ENCODE data around the gene DIAPH2. TPM values are rescaled to one million over a fixed set of nuclear protein-coding genes. Genes with fewer than 3 reads are reported as not detected.

Gene DIAPH2
- total and polyA plus RNA-seq, 2 donors (not counting 1 experiment from before 2014, with no cell fraction given), result 16.8 to 18.5 TPM

- H3K4me2 ChIP-seq (ENCODE audit: extremely low read depth, insufficient read depth, low read length), result no peak overlapping the region
- no peaks in the 10 kb centered on the region for H3K79me2 ChIP-seq (ENCODE audit: control insufficient read depth, insufficient read depth, low read length)
- H3K27me3 ChIP-seq (ENCODE audit: control insufficient read depth, insufficient read depth, low read length), result no peaks in the 10 kb centered on the region
- H3K27ac ChIP-seq (ENCODE audit: insufficient read depth, low read length), result no peak overlapping the region
- no peaks in the 10 kb centered on the region for H3K4me1 ChIP-seq (ENCODE audit: control insufficient read depth, extremely low read depth, insufficient read depth, low read length)
- no peaks in the 10 kb centered on the region for H4K20me1 ChIP-seq (ENCODE audit: control insufficient read depth, extremely low read depth, insufficient read depth, low read length)
- H3K4me3 ChIP-seq (replicated peaks in 1 of 4; ENCODE audit: control extremely low read depth in 1 of 4, insufficient read depth in 1 of 4, low read depth in 3 of 4, low read length in 4 of 4), result no peak overlapping the region
- H3K9ac ChIP-seq (ENCODE audit: insufficient read depth, low read length), result no peak overlapping the region
- no peaks in the 10 kb centered on the region for H3K36me3 ChIP-seq (ENCODE audit: control insufficient read depth, insufficient read depth, low read length)
- TF ChIP-seq EZH2 (IDR thresholded peaks at IDR 0.05; ENCODE audit: low read length, missing control alignments), result no peak
- TF ChIP-seq CTCF (conservative IDR thresholded peaks at IDR 0.05 in 1 of 2, IDR thresholded peaks at IDR 0.05 in 1 of 2; ENCODE audit: low read depth in 1 of 2, low read length in 2 of 2), result no peak
- H2AFZ ChIP-seq (ENCODE audit: low read length), result no peak overlapping the region
- peak in 1 of 2 donors; percentile 3 for DNase-seq (ENCODE audit: low read depth in 2 of 2)
- H3K9me3 ChIP-seq (ENCODE audit: control insufficient read depth, insufficient read depth, low read depth, low read length), result no peaks in the 10 kb centered on the region
Observed at GRCh38 chrX:97065066-97065465, 380.4 kb downstream of the DIAPH2 start.

- Histone ChIP-seq H3K79me2 (ENCODE audit: control insufficient read depth, insufficient read depth, low read length) (no peaks in the 10 kb centered on the region), H3K36me3 (ENCODE audit: control insufficient read depth, insufficient read depth, low read length) (no peaks in the 10 kb centered on the region), H3K4me3 (replicated peaks in 1 of 4; ENCODE audit: control extremely low read depth in 1 of 4, insufficient read depth in 1 of 4, low read depth in 3 of 4, low read length in 4 of 4) (no peak overlapping the region), H3K9me3 (ENCODE audit: control insufficient read depth, insufficient read depth, low read depth, low read length) (no peaks in the 10 kb centered on the region), H3K27me3 (ENCODE audit: control insufficient read depth, insufficient read depth, low read length) (no peaks in the 10 kb centered on the region), H3K9ac (ENCODE audit: insufficient read depth, low read length) (no peak overlapping the region), H4K20me1 (ENCODE audit: control insufficient read depth, extremely low read depth, insufficient read depth, low read length) (no peaks in the 10 kb centered on the region), H3K27ac (ENCODE audit: insufficient read depth, low read length) (no peak overlapping the region), H2AFZ (ENCODE audit: low read length) (no peak overlapping the region), H3K4me1 (ENCODE audit: control insufficient read depth, extremely low read depth, insufficient read depth, low read length) (no peaks in the 10 kb centered on the region), H3K4me2 (ENCODE audit: extremely low read depth, insufficient read depth, low read length) (no peak overlapping the region)
- peak; percentile 1 to 26 for DNase-seq (ENCODE audit: low read depth in 2 of 2)
- no peak for TF ChIP-seq CTCF (conservative IDR thresholded peaks at IDR 0.05 in 1 of 2, IDR thresholded peaks at IDR 0.05 in 1 of 2; ENCODE audit: low read depth in 1 of 2, low read length in 2 of 2)
- TF ChIP-seq EZH2 (IDR thresholded peaks at IDR 0.05; ENCODE audit: low read length, missing control alignments), result no peak
Observed at GRCh38 chrX:97065973-97066372, 381.3 kb downstream of the DIAPH2 start.

GRCh38 chrX:97066381-97066780 is 381.7 kb downstream of the DIAPH2 start:
- no peaks in the 10 kb centered on the region for H3K9me3 ChIP-seq (ENCODE audit: control insufficient read depth, insufficient read depth, low read depth, low read length)
- H3K4me3 ChIP-seq (replicated peaks in 1 of 4; ENCODE audit: control extremely low read depth in 1 of 4, insufficient read depth in 1 of 4, low read depth in 3 of 4, low read length in 4 of 4), result no peak overlapping the region
- no peak for DNase-seq (ENCODE audit: low read depth in 2 of 2)
- H3K27me3 ChIP-seq (ENCODE audit: control insufficient read depth, insufficient read depth, low read length), result no peaks in the 10 kb centered on the region
- no peaks in the 10 kb centered on the region for H3K4me1 ChIP-seq (ENCODE audit: control insufficient read depth, extremely low read depth, insufficient read depth, low read length)
- H3K36me3 ChIP-seq (ENCODE audit: control insufficient read depth, insufficient read depth, low read length), result no peaks in the 10 kb centered on the region
- no peaks in the 10 kb centered on the region for H3K79me2 ChIP-seq (ENCODE audit: control insufficient read depth, insufficient read depth, low read length)
- H4K20me1 ChIP-seq (ENCODE audit: control insufficient read depth, extremely low read depth, insufficient read depth, low read length), result no peaks in the 10 kb centered on the region
- TF ChIP-seq EZH2 (IDR thresholded peaks at IDR 0.05; ENCODE audit: low read length, missing control alignments) (no peak), CTCF (conservative IDR thresholded peaks at IDR 0.05 in 1 of 2, IDR thresholded peaks at IDR 0.05 in 1 of 2; ENCODE audit: low read depth in 1 of 2, low read length in 2 of 2) (no peak)
- H2AFZ ChIP-seq (ENCODE audit: low read length), result no peak overlapping the region
- H3K9ac ChIP-seq (ENCODE audit: insufficient read depth, low read length), result no peak overlapping the region
- no peak overlapping the region for H3K27ac ChIP-seq (ENCODE audit: insufficient read depth, low read length)
- no peak overlapping the region for H3K4me2 ChIP-seq (ENCODE audit: extremely low read depth, insufficient read depth, low read length)

Measured in fibroblast of lung (primary cell).